ENCODE measurements around the gene PPP3R1. TPM values are rescaled to one million over a fixed set of nuclear protein-coding genes. Genes with fewer than 3 reads are reported as not detected.

The PPP3R1 gene
- total RNA-seq, 2 donors from 2014 or later: 57.4 to 59.5 TPM

GRCh38 chr2:68282811-68283418 is 30.6 kb upstream of the PPP3R1 start:
- Histone ChIP-seq H3K9me3 (ENCODE audit: control insufficient read depth, low read length) (no peaks in the 10 kb centered on the region), H3K27me3 (ENCODE audit: control insufficient read depth, insufficient read depth, low read length, poor library complexity, severe bottlenecking) (no peaks in the 10 kb centered on the region), H3K4me1 (ENCODE audit: control insufficient read depth, insufficient read depth, low read length) (no peaks in the 10 kb centered on the region), H3K4me3 (ENCODE audit: low read length) (no peak overlapping the region), H3K9ac (ENCODE audit: extremely low read depth, low read length, poor library complexity, severe bottlenecking) (no peak overlapping the region), H3K27ac (ENCODE audit: low read depth, low read length) (no peak overlapping the region), H3K36me3 (ENCODE audit: control insufficient read depth, insufficient read depth, low read length) (no peaks in the 10 kb centered on the region)
- H3K36me3 Mint-ChIP-seq (ENCODE audit: low read depth): no peaks in the 10 kb centered on the region
- H3K4me3 Mint-ChIP-seq: no peak overlapping the region
- 33 to 44% methylated on average over 3 to 4 of the region's 5 CpGs for WGBS, 2 experiments (ENCODE audit: insufficient coverage in 1 of 2, insufficient read length in 1 of 2)
- H3K4me1 Mint-ChIP-seq: no peaks in the 10 kb centered on the region
- no peak for DNase-seq
- peak; percentile 87 for TF ChIP-seq CTCF (conservative IDR thresholded peaks at IDR 0.05)
- no peak overlapping the region for H3K27ac Mint-ChIP-seq
- peaks cover 13% of the 10 kb centered on the region for H3K27me3 Mint-ChIP-seq (ENCODE audit: insufficient read depth)
- H3K9me3 Mint-ChIP-seq: no peaks in the 10 kb centered on the region

- Histone ChIP-seq H3K36me3 (ENCODE audit: control insufficient read depth, insufficient read depth, low read length) (no peaks in the 10 kb centered on the region), H3K4me1 (ENCODE audit: control insufficient read depth, insufficient read depth, low read length) (no peaks in the 10 kb centered on the region), H3K4me3 (ENCODE audit: low read length) (no peak overlapping the region), H3K9me3 (ENCODE audit: control insufficient read depth, low read length) (no peaks in the 10 kb centered on the region), H3K9ac (ENCODE audit: extremely low read depth, low read length, poor library complexity, severe bottlenecking) (no peak overlapping the region), H3K27me3 (ENCODE audit: control insufficient read depth, insufficient read depth, low read length, poor library complexity, severe bottlenecking) (no peaks in the 10 kb centered on the region), H3K27ac (ENCODE audit: low read depth, low read length) (no peak overlapping the region)
- H3K4me1 Mint-ChIP-seq: no peaks in the 10 kb centered on the region
- WGBS, 2 experiments (ENCODE audit: insufficient coverage in 1 of 2, insufficient read length in 1 of 2): 88% methylated on average over 1 of the region's 1 CpG; no CpG with 5 or more reads in 1 of the 2 experiments
- no peak for DNase-seq
- H3K27ac Mint-ChIP-seq: no peak overlapping the region
- H3K4me3 Mint-ChIP-seq: no peak overlapping the region
- H3K36me3 Mint-ChIP-seq (ENCODE audit: low read depth): no peaks in the 10 kb centered on the region
- H3K9me3 Mint-ChIP-seq: no peaks in the 10 kb centered on the region
- peaks cover 15% of the 10 kb centered on the region for H3K27me3 Mint-ChIP-seq (ENCODE audit: insufficient read depth)
- no peak for TF ChIP-seq CTCF (conservative IDR thresholded peaks at IDR 0.05)
Observed at GRCh38 chr2:68280796-68281195, 28.5 kb upstream of the PPP3R1 start.

- Mint-ChIP-seq H3K4me3 (no peak overlapping the region), H3K27ac (no peak overlapping the region), H3K9me3 (no peaks in the 10 kb centered on the region), H3K4me1 (no peaks in the 10 kb centered on the region), H3K36me3 (ENCODE audit: low read depth) (no peaks in the 10 kb centered on the region), H3K27me3 (ENCODE audit: insufficient read depth) (peaks cover 15% of the 10 kb centered on the region)
- TF ChIP-seq CTCF (conservative IDR thresholded peaks at IDR 0.05): no peak
- Histone ChIP-seq H3K36me3 (ENCODE audit: control insufficient read depth, insufficient read depth, low read length) (no peaks in the 10 kb centered on the region), H3K9me3 (ENCODE audit: control insufficient read depth, low read length) (no peaks in the 10 kb centered on the region), H3K27ac (ENCODE audit: low read depth, low read length) (no peak overlapping the region), H3K4me3 (ENCODE audit: low read length) (no peak overlapping the region), H3K27me3 (ENCODE audit: control insufficient read depth, insufficient read depth, low read length, poor library complexity, severe bottlenecking) (no peaks in the 10 kb centered on the region), H3K9ac (ENCODE audit: extremely low read depth, low read length, poor library complexity, severe bottlenecking) (no peak overlapping the region), H3K4me1 (ENCODE audit: control insufficient read depth, insufficient read depth, low read length) (no peaks in the 10 kb centered on the region)
- 100% methylated on average over 1 of the region's 1 CpG for WGBS, 2 experiments (ENCODE audit: insufficient coverage in 1 of 2, insufficient read length in 1 of 2)
- no peak for DNase-seq
Observed at GRCh38 chr2:68280348-68280747, 28.0 kb upstream of the PPP3R1 start.
